HEK293T (cell line): Measurements from ENCODE around the gene SNAPC4.

Experiments used
- CTCF ChIA-PET: fragments of 350-600 bp; formaldehyde crosslinking; extraction: SDS; loops from one replicate; lab custom pipeline; 2021; ENCODE audit warnings: antibody characterized with exemption, inconsistent platforms; lab: Yijun Ruan, JAX
- POLR2A ChIA-PET: fragments of 350-600 bp; formaldehyde crosslinking; extraction: SDS; loops from one replicate; lab custom pipeline; 2020; ENCODE audit warnings: antibody characterized with exemption, inconsistent platforms; lab: Yijun Ruan, JAX
- DNase-seq: peaks from one replicate; pipeline ENCODE4 v3.0.0; 2012; ENCODE audit warnings: mixed read lengths; ENCODE audit errors: extremely low spot score
- ARNT ChIP-seq: fragments of 450-650 bp; IDR thresholded peaks from 2 replicates; pipeline ENCODE4 v1.6.1; 2017; ENCODE audit warnings: mild to moderate bottlenecking
- BHLHE40 ChIP-seq: fragments of 450-650 bp; IDR thresholded peaks from 2 replicates; pipeline ENCODE4 v1.6.1; 2016; ENCODE audit warnings: mild to moderate bottlenecking, moderate library complexity, borderline replicate concordance
- CTBP1 ChIP-seq: fragments of 450-650 bp; IDR thresholded peaks from 2 replicates; pipeline ENCODE4 v1.6.1; 2016; ENCODE audit warnings: borderline replicate concordance
- ELF4 ChIP-seq: fragments of 450-650 bp; IDR thresholded peaks from 2 replicates; pipeline ENCODE4 v1.6.1; 2017; ENCODE audit warnings: antibody characterized with exemption
- FOXA1 ChIP-seq: fragments of 450-650 bp; IDR thresholded peaks from 2 replicates; pipeline ENCODE4 v1.6.1; 2016; ENCODE audit warnings: mild to moderate bottlenecking
- FOXK2 ChIP-seq: fragments of 450-650 bp; IDR thresholded peaks from 2 replicates; pipeline ENCODE4 v1.6.1; 2016; ENCODE audit warnings: mild to moderate bottlenecking
- FOXM1 ChIP-seq: fragments of 450-650 bp; IDR thresholded peaks from 2 replicates; pipeline ENCODE4 v1.6.1; 2017; ENCODE audit warnings: mild to moderate bottlenecking, borderline replicate concordance
- HDGF ChIP-seq: fragments of 450-650 bp; IDR thresholded peaks from 2 replicates; pipeline ENCODE4 v1.6.1; 2017; ENCODE audit warnings: antibody characterized with exemption, borderline replicate concordance
- L3MBTL2 ChIP-seq: fragments of 450-650 bp; conservative IDR thresholded peaks from 2 replicates; pipeline ENCODE4 v1.6.1; 2016; ENCODE audit warnings: mild to moderate bottlenecking
- LEF1 ChIP-seq: fragments of 450-650 bp; IDR thresholded peaks from 2 replicates; pipeline ENCODE4 v1.6.1; 2017; ENCODE audit warnings: mild to moderate bottlenecking, borderline replicate concordance
- NFRKB ChIP-seq: fragments of 450-650 bp; IDR thresholded peaks from 2 replicates; pipeline ENCODE4 v1.6.1; 2016; ENCODE audit warnings: mild to moderate bottlenecking, moderate library complexity
- SP1 ChIP-seq: fragments of 450-650 bp; IDR thresholded peaks from 2 replicates; pipeline ENCODE4 v1.6.1; 2017
- SUZ12 ChIP-seq: fragments of 450-650 bp; IDR thresholded peaks from 2 replicates; pipeline ENCODE4 v1.6.1; 2016; ENCODE audit warnings: mild to moderate bottlenecking
- TARDBP ChIP-seq: fragments of 450-650 bp; IDR thresholded peaks from 2 replicates; pipeline ENCODE4 v1.6.1; 2016
- ZNF384 ChIP-seq: fragments of 450-650 bp; IDR thresholded peaks from 2 replicates; pipeline ENCODE4 v1.6.1; 2016
- TF ChIP-seq, protein P1 (sequence below): fragments of 450-650 bp; IDR thresholded peaks from 2 replicates; pipeline ENCODE4 v1.6.1; 2016

SNAPC4 gene

GRCh38 chr9:136404801-136405136 lies 4.8 kb upstream of the SNAPC4 start:
- POLR2A ChIA-PET: no interaction called here
- no peak for DNase-seq
- no peak for TF ChIP-seq SP1
- no peak for TF ChIP-seq L3MBTL2
- TF ChIP-seq TARDBP: no peak
- TF ChIP-seq CTBP1: no peak
- TF ChIP-seq LEF1: no peak
- CTCF ChIA-PET: no interaction called here

DNA sequence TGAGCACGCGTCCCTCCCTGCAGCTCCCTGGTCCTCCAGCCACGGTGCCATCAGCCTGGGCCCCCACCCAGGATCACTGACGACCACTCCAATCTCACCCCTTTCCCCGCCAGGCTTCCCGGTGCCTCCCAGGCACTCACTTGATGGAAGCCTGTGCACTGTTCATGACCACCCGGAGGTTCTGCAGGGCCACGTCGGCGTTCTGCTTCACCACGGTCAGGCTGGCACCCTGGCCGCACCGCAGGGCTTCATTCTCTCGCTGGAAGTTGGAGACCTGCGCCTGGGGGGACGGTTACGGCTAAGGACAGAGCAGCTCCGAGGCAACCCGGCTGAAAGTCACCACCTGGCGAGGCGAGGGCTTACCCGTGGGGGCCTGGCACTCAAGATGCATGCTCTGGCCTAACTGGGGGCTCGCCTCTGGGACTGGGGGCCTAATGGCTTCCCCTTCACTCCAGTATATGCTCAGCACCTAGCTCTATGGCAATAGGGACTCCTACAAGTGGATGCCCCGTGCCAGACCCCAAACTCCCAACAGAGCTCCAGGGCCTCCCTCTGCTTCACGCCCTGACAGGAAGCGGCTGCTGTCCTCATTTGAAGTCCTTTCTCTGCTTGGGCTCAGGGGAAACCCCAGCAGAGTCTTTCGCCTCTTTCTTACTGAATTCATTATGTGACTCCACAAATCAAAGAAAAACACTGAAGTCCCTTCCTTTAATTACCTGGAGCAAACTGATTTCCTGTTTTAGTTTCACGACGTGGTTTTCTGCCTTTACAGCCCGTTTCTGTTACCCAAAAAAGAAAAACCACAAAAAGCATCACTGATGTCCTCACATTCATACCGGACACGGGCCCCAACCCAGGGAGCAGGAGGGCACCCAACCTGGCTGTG lies 4.2 kb upstream of the SNAPC4 start:
- DNase-seq: no peak
- TF ChIP-seq ZNF384 (no peak), CTBP1 (no peak), SP1 (no peak), NFRKB (no peak), TARDBP (no peak), L3MBTL2 (no peak), LEF1 (no peak), ELF4 (no peak), HDGF (no peak), FOXM1 (no peak), SUZ12 (no peak), ARNT (no peak), FOXA1 (no peak)
- TF ChIP-seq, protein P1, sequence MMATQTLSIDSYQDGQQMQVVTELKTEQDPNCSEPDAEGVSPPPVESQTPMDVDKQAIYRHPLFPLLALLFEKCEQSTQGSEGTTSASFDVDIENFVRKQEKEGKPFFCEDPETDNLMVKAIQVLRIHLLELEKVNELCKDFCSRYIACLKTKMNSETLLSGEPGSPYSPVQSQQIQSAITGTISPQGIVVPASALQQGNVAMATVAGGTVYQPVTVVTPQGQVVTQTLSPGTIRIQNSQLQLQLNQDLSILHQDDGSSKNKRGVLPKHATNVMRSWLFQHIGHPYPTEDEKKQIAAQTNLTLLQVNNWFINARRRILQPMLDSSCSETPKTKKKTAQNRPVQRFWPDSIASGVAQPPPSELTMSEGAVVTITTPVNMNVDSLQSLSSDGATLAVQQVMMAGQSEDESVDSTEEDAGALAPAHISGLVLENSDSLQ: no peak
- POLR2A ChIA-PET: no interaction called here
- CTCF ChIA-PET: no interaction called here

- CTCF ChIA-PET: no interaction called here
These were observed 3.6 kb upstream of the SNAPC4 start for GRCh38 chr9:136403538-136403914.

DNA sequence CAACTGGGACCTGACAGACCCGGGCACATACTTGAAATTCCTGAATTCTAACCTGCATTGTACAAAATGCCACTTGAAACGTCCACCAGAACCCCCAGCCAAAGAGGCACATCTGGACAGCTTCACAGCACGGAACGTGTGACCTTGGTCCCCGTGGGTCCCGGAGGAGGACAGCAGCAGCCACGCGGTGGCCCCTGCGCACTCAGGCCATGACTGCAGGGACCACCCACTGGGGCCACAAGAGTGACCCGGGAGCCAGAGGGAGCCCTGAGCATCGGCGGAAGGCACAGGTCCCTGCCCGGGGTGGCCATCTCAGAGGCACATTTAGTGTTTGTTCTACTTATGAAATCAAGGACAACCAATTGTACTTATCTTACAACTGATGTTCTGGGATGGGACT lies 2.1 kb upstream of the SNAPC4 start:
- CTCF ChIA-PET: interaction anchor here (0.7 kb wide), 1 partner anchor 13 kb away, joined by 4 read pairs; no protein-coding TSS in a partner anchor
- DNase-seq: no peak
- TF ChIP-seq TARDBP (no peak), L3MBTL2 (no peak), BHLHE40 (no peak), ZNF384 (no peak), FOXK2 (no peak), FOXM1 (no peak), ELF4 (no peak), HDGF (no peak), NFRKB (no peak), ARNT (no peak), FOXA1 (no peak), CTBP1 (no peak), SP1 (no peak), LEF1 (no peak)
- TF ChIP-seq, protein P1: no peak
- POLR2A ChIA-PET: interaction anchor here (0.6 to 1.8 kb wide), 3 partner anchors 8 to 39 kb away, joined by 3 to 10 read pairs (median 5); partner anchors contain the start of genes ENTR1 and PMPCA

More at GRCh38 chr9:136403538-136403914, 3.6 kb upstream of the SNAPC4 start:
- DNase-seq: no peak
- TF ChIP-seq BHLHE40: no peak
- TF ChIP-seq, protein P1: no peak
- no peak for TF ChIP-seq TARDBP
- POLR2A ChIA-PET: no interaction called here

DNA sequence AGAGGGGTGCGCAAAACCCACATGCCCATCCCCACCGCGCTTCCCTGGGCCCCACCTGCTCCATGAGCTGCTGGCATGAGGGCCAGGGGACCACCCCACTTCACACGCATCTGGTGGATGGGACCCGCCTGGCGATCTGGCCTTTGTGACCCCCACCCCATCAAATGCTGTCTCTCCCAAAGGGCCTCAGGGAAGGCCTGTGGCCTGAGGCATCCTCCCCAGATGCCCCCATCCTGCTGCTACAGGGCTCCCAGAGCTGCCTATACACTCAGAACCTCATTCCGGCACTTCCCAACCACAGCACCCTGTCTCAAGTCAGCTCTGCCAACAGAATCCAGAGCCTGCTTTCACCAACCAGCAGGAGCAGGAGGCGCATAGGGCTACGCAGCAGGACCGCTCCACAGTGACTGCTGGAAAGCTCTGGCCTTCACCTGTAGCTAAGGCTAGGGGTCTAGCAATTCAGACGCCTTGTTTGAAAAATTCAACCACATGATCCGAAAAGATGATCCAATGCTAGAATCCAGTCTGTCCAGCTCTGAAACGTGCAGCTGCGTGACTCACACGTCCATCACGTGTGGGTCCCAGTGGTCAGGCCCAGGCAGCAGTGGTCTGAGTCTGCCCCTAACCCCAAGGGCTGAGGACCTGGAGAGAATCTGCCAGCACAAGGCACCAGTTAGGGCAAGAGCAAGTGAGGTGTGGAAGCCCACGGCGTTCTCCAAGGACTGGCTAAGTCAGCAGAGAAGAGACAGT lies 1.4 kb upstream of the SNAPC4 start:
- ChIA-PET CTCF (interaction anchor here (0.6 kb wide), 2 partner anchors 16 to 377 kb away, joined by 5 to 6 read pairs; no protein-coding TSS in a partner anchor), POLR2A (interaction anchor here (0.7 to 1.8 kb wide), 4 partner anchors 9 to 38 kb away, joined by 3 to 10 read pairs (median 5); partner anchors contain the start of genes ENTR1 and PMPCA)
- no peak for DNase-seq
- TF ChIP-seq CTBP1 (no peak), FOXK2 (no peak), ZNF384 (no peak), BHLHE40 (no peak), LEF1 (no peak)
